Tibial nerve (tissue), 4 donors: Measurements from ENCODE around the gene LPIN1.

ENCODE experiments used
- EP300 ChIP-seq, 2 donors: sonication (generic); formaldehyde crosslinking; IDR thresholded peaks; one replicate each; pipeline ENCODE4 v1.6.1; 2017; ENCODE audit warnings: antibody characterized with exemption in 2 of 2, mild to moderate bottlenecking in 1 of 2
- POLR2A ChIP-seq, 2 donors: fragments of 450-650 bp; IDR thresholded peaks; one replicate each; pipeline ENCODE4 v1.6.1; 2017; ENCODE audit warnings: antibody characterized with exemption in 2 of 2, mild to moderate bottlenecking in 2 of 2, moderate library complexity in 2 of 2
- TF ChIP-seq, protein P1 (sequence below), 5 experiments: fragments of 200-600 bp in 3 of 5; fragments of 450-650 bp in 2 of 5; sonication (generic) in 3 of 5; IDR thresholded peaks; one replicate each; pipeline ENCODE4 v1.5.1; 2016 to 2019; ENCODE audit warnings: antibody characterized with exemption in 5 of 5, mild to moderate bottlenecking in 3 of 5, moderate library complexity in 2 of 5

DNA sequence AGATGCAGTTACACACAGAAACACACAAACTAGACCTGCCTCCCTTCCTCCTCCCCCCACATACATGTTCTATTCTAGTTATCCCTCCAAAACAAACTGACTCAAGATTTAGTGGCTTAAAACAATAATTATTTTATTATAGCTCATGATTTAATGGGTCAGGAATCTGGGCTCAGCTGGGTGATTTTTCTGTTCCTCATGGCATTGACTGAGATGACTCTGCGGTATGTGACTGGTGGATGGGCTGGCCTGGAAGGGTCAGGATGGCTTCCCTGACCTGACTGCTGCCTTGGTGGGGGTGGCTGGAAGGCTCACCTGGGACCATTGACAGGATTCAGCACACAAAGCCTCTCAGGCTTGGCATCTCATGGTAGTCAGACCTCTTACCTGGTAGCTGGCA is 42.7 kb upstream of the LPIN1 start:
- TF ChIP-seq, protein P1, sequence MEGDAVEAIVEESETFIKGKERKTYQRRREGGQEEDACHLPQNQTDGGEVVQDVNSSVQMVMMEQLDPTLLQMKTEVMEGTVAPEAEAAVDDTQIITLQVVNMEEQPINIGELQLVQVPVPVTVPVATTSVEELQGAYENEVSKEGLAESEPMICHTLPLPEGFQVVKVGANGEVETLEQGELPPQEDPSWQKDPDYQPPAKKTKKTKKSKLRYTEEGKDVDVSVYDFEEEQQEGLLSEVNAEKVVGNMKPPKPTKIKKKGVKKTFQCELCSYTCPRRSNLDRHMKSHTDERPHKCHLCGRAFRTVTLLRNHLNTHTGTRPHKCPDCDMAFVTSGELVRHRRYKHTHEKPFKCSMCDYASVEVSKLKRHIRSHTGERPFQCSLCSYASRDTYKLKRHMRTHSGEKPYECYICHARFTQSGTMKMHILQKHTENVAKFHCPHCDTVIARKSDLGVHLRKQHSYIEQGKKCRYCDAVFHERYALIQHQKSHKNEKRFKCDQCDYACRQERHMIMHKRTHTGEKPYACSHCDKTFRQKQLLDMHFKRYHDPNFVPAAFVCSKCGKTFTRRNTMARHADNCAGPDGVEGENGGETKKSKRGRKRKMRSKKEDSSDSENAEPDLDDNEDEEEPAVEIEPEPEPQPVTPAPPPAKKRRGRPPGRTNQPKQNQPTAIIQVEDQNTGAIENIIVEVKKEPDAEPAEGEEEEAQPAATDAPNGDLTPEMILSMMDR (IDR thresholded peaks at IDR 0.05) = no peak
- TF ChIP-seq POLR2A (IDR thresholded peaks at IDR 0.05) (no peak), EP300 (IDR thresholded peaks at IDR 0.05) (no peak)
